Amniotic stem cell (primary cell): ENCODE measurements around the gene RTTN.
"Not testable (repeated sequence)": the region's sequence is repeated elsewhere in the genome, so short reads cannot be mapped to it uniquely, and the experiment has no call there.

Source experiments
- DNase-seq: peaks from one replicate; lab custom pipeline; 2025; lab: John Stamatoyannopoulos, UW

RTTN gene

GRCh38 chr18:70205421-70206397 is at the start of gene RTTN:
TSS of gene RTTN (minus strand) at chr18:70205687. CDS start at chr18:70205658, 29 bp downstream.
- DNase-seq: peak; percentile 85

GRCh38 chr18:70250781-70251180 is 45.3 kb upstream of the RTTN start:
- no peak for DNase-seq

- not testable (repeated sequence) for DNase-seq
Measured at GRCh38 chr18:70249861-70250260, 44.4 kb upstream of the RTTN start.

- no peak for DNase-seq
Measured at GRCh38 chr18:70249118-70249517, 43.6 kb upstream of the RTTN start.

GRCh38 chr18:70246061-70246466 is 40.6 kb upstream of the RTTN start:
- no peak for DNase-seq

GRCh38 chr18:70243131-70243929 is 37.8 kb upstream of the RTTN start:
- no peak for DNase-seq

GRCh38 chr18:70236921-70237320 is 31.4 kb upstream of the RTTN start:
- DNase-seq: not testable (repeated sequence)

- DNase-seq: no peak
Measured at GRCh38 chr18:70235478-70235877, 30.0 kb upstream of the RTTN start.

GRCh38 chr18:70234667-70235459 is 29.4 kb upstream of the RTTN start:
- DNase-seq: no peak

- DNase-seq: no peak
Measured at GRCh38 chr18:70233974-70234373, 28.5 kb upstream of the RTTN start.

- no peak for DNase-seq
Measured at GRCh38 chr18:70232261-70232660, 26.8 kb upstream of the RTTN start.

- no peak for DNase-seq
Measured at GRCh38 chr18:70229639-70230038, 24.2 kb upstream of the RTTN start.

GRCh38 chr18:70228536-70228935 is 23.0 kb upstream of the RTTN start:
- DNase-seq: no peak

GRCh38 chr18:70227438-70227837 is 22.0 kb upstream of the RTTN start:
- DNase-seq: no peak

GRCh38 chr18:70221915-70222278 is 16.4 kb upstream of the RTTN start:
- no peak for DNase-seq

GRCh38 chr18:70221156-70221914 is 15.8 kb upstream of the RTTN start:
- no peak for DNase-seq

GRCh38 chr18:70220628-70221027 is 15.1 kb upstream of the RTTN start:
- no peak for DNase-seq

GRCh38 chr18:70219688-70220087 is 14.2 kb upstream of the RTTN start:
- DNase-seq: no peak

- no peak for DNase-seq
Measured at GRCh38 chr18:70216788-70217187, 11.3 kb upstream of the RTTN start.

- DNase-seq: no peak
Measured at GRCh38 chr18:70207181-70207580, 1.7 kb upstream of the RTTN start.

GRCh38 chr18:70200286-70200685 is 5.2 kb downstream of the RTTN start:
- no peak for DNase-seq
